HepG2 (cell line): ENCODE results near the gene PPP1R9B. TPM values are rescaled to one million over a fixed set of nuclear protein-coding genes. Genes with fewer than 3 reads are reported as not detected.

ENCODE experiments used
- CEBPZ ChIP-seq: IDR thresholded peaks from 2 replicates; pipeline ENCODE4 v1.6.1; 2012; ENCODE audit warnings: low read length, improper control_type of control experiment
- CENPBD1 ChIP-seq: sonication (generic); formaldehyde crosslinking; IDR thresholded peaks from 2 replicates; pipeline ENCODE4 v1.8.0; 2022; ENCODE audit warnings: missing genetic modification reagents, low read depth, mild to moderate bottlenecking, borderline replicate concordance
- CTCF ChIP-seq: sonication (generic); formaldehyde crosslinking; IDR thresholded peaks from 2 replicates; pipeline ENCODE4 v1.5.0; 2020; ENCODE audit warnings: mild to moderate bottlenecking, missing genetic modification reagents, moderate library complexity
- FOSL2 ChIP-seq: sonication (generic); formaldehyde crosslinking; IDR thresholded peaks from 2 replicates; pipeline ENCODE4 v1.4.0; 2020; ENCODE audit warnings: missing genetic modification reagents
- FOXA3 ChIP-seq: IDR thresholded peaks from 2 replicates; pipeline ENCODE4 v1.6.1; 2016; ENCODE audit warnings: missing genetic modification reagents, missing compliant biosample characterization
- GABPB1 ChIP-seq: IDR thresholded peaks from 2 replicates; pipeline ENCODE4 v1.6.1; 2016; ENCODE audit warnings: mild to moderate bottlenecking, missing genetic modification reagents, moderate library complexity, missing compliant biosample characterization
- KAT8 ChIP-seq: IDR thresholded peaks from 2 replicates; pipeline ENCODE4 v1.6.1; 2016; ENCODE audit warnings: missing genetic modification reagents, missing compliant biosample characterization
- KDM3A ChIP-seq: IDR thresholded peaks from 2 replicates; pipeline ENCODE4 v1.6.1; 2018; ENCODE audit warnings: low read depth, missing compliant biosample characterization
- KDM4B ChIP-seq: sonication (generic); formaldehyde crosslinking; IDR thresholded peaks from 2 replicates; pipeline ENCODE4 v1.4.0; 2020; ENCODE audit warnings: missing genetic modification reagents
- KLF13 ChIP-seq: sonication (generic); formaldehyde crosslinking; IDR thresholded peaks from 2 replicates; pipeline ENCODE4 v1.4.0; 2020; ENCODE audit warnings: mild to moderate bottlenecking, missing genetic modification reagents
- KLF6 ChIP-seq: IDR thresholded peaks from 2 replicates; pipeline ENCODE4 v1.8.0; 2016; ENCODE audit warnings: missing biosample characterization, missing genetic modification reagents
- MTERF4 ChIP-seq: sonication (generic); formaldehyde crosslinking; IDR thresholded peaks from 2 replicates; pipeline ENCODE4 v1.8.0; 2023; ENCODE audit warnings: mild to moderate bottlenecking, missing genetic modification reagents
- MTF2 ChIP-seq: sonication (generic); formaldehyde crosslinking; IDR thresholded peaks from 2 replicates; pipeline ENCODE4 v1.5.0; 2020; ENCODE audit warnings: missing genetic modification reagents, borderline replicate concordance
- RNF2 ChIP-seq: fragments of 450-650 bp; conservative IDR thresholded peaks from 2 replicates; pipeline ENCODE4 v1.6.1; 2016; ENCODE audit warnings: low read depth
- RXRA ChIP-seq: sonication (generic); formaldehyde crosslinking; IDR thresholded peaks from 2 replicates; pipeline ENCODE4 v1.5.1; 2020; ENCODE audit warnings: missing genetic modification reagents
- SP5 ChIP-seq: IDR thresholded peaks from 2 replicates; pipeline ENCODE4 v1.6.1; 2016; ENCODE audit warnings: low read depth, borderline replicate concordance
- TBX2 ChIP-seq: sonication (generic); formaldehyde crosslinking; IDR thresholded peaks from 2 replicates; pipeline ENCODE4 v1.5.0; 2020; ENCODE audit warnings: missing genetic modification reagents, mild to moderate bottlenecking, borderline replicate concordance
- TGIF2 ChIP-seq: IDR thresholded peaks from 2 replicates; pipeline ENCODE4 v1.6.1; 2016; ENCODE audit warnings: control low read depth, missing compliant biosample characterization
- THRA ChIP-seq: sonication (generic); formaldehyde crosslinking; IDR thresholded peaks from 2 replicates; pipeline ENCODE4 v1.4.0; 2020; ENCODE audit warnings: missing genetic modification reagents, borderline replicate concordance
- ZNF121 ChIP-seq: sonication (generic); formaldehyde crosslinking; IDR thresholded peaks from 2 replicates; pipeline ENCODE4 v1.5.0; 2020; ENCODE audit warnings: mild to moderate bottlenecking, missing genetic modification reagents
- ZNF263 ChIP-seq: sonication (generic); formaldehyde crosslinking; IDR thresholded peaks from 2 replicates; pipeline ENCODE4 v1.4.0; 2020; ENCODE audit warnings: missing genetic modification reagents
- ZNF883 ChIP-seq: sonication (generic); formaldehyde crosslinking; IDR thresholded peaks from 2 replicates; pipeline ENCODE4 v1.5.1; 2020; ENCODE audit warnings: mild to moderate bottlenecking, missing genetic modification reagents; ENCODE audit errors: not compliant biosample characterization
- polyA plus RNA-seq, 8 experiments: library from polyadenylated mRNA; depleted of rRNA in 3 of 8; stranded (reverse) in 7 of 8; unstranded in 1 of 8; fragments of >200 nt; fragmentation: Illumina TruSeq in 4 of 8; extraction: Trizol in 4 of 8; gene quantifications; 2 replicates each; pipeline versions ENCODE4 v1.2.1 to v1.2.3, GENCODE V29; 2011 to 2016; ENCODE audit warnings: low read depth in 4 of 8, missing spikeins in 1 of 8, mixed read lengths in 1 of 8; ENCODE audit not compliant: insufficient read depth in 1 of 8
- total RNA-seq, 5 experiments: library from RNA; depleted of rRNA; stranded (reverse); fragments of >200 nt; fragmentation: Illumina TruSeq; extraction: Trizol; gene quantifications; 2 replicates each; pipeline ENCODE4 v1.2.3, GENCODE V29; 2016; ENCODE audit warnings: low read depth in 1 of 5

PPP1R9B gene
- total and polyA plus RNA-seq, 2 of the 13 experiments (the other 11 are each of a cell fraction or from before 2014, with no cell fraction given), result 9.4 to 15.8 TPM

GRCh38 chr17:50161023-50161910 lies 10.8 kb upstream of the PPP1R9B start (continued):
- TF ChIP-seq CENPBD1 (CRISPR knock-in tag) (no peak), ZNF263 (CRISPR knock-in tag) (0 out of 2 replicates have a peak, but pooled peaks have one; percentile 40), FOXA3 (CRISPR knock-in tag) (peak; percentile 53; the same call in 1 of the 2 replicates), KAT8 (CRISPR knock-in tag) (0 out of 2 replicates have a peak, but pooled peaks have one; percentile 56), THRA (CRISPR knock-in tag) (peak; percentile 33; the same call in 1 of the 2 replicates), GABPB1 (CRISPR knock-in tag) (peak; percentile 75), SP5 (CRISPR knock-in tag) (peak; percentile 83; the same call in 1 of the 2 replicates), TBX2 (CRISPR knock-in tag) (peak; percentile 34; the same call in 1 of the 2 replicates), FOSL2 (CRISPR knock-in tag) (peak; percentile 54), CEBPZ (no peak), KLF6 (CRISPR knock-in tag) (0 out of 2 replicates have a peak, but pooled peaks have one; percentile 33), MTF2 (CRISPR knock-in tag) (peak; percentile 90), MTERF4 (CRISPR knock-in tag) (peak; percentile 92), KDM4B (CRISPR knock-in tag) (peak; percentile 62; the same call in 1 of the 2 replicates), ZNF883 (CRISPR knock-in tag) (no peak), TGIF2 (CRISPR knock-in tag) (0 out of 2 replicates have a peak, but pooled peaks have one; percentile 44), ZNF121 (CRISPR knock-in tag) (peak; percentile 88), KLF13 (CRISPR knock-in tag) (peak; percentile 91; the same call in 1 of the 2 replicates), RNF2 (peak; percentile 69), CTCF (peak; percentile 100), KDM3A (peak; percentile 75; the same call in 1 of the 2 replicates), RXRA (CRISPR knock-in tag) (peak; percentile 68)
